NCI-H187 (cell line): ENCODE measurements around the gene TMEM255B.
"Not testable (repeated sequence)": the region's sequence is repeated elsewhere in the genome, so short reads cannot be mapped to it uniquely, and the experiment has no call there.

Experiments used
- DNase-seq, 2 experiments: peaks; one replicate each; lab custom pipeline; 2025; lab: John Stamatoyannopoulos, UW

The TMEM255B gene

DNA sequence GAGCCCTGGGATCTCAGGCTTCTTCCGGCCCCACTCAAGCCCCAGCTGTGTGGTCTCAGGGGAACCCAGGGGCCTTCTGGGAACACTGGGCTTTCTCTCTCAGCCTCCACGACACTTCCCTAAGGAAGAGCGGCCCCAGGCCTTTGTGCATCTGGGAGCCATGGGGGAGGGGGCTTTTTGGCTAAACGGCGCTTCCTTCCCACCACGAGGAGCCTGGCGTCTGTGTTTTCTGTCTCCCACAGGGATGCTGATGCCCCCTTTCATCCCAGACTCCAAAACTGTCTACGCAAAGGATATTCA, 24.2 kb upstream of the TMEM255B start:
- no peak for DNase-seq

DNA sequence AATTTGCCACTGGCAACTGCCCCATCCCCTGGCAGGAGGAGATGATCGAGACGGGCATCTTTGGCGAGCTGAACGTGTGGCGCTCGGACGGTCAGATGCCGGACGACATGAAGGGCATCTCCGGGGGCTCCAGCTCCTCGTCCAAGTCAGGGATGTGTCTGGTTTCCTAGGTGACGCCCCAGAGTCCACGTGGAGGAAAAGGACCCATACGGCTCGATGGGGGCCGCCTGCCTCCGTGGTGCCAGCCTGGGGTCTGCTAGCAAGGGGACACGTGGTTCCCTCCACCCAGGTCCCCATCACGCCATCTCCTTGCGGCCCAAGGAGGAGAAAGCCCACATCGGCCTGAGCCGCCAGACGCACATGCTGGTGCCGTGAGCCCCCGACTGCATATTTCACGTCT, 23.8 kb upstream of the TMEM255B start:
- DNase-seq = no peak

DNA sequence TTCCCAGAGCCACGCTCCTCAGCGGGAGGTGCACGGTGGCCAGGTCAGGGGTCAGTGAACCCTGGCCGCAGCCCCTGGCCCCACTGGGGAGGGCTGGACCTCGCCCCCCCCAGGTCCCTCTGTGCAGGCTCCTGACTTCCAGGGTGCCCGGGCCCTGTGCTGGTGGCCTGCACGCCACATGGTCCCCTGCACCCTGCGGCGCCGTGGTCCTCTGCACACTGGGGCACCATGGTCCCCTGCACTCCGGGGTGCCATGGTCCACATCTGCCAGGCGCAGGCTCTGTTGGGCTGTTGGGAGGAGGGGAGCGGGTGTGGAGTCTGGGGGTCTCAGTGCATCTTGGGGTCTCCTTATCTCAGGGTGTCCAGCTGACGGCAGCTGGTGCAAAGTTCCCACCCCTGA, 23.3 kb upstream of the TMEM255B start:
- no peak for DNase-seq

DNA sequence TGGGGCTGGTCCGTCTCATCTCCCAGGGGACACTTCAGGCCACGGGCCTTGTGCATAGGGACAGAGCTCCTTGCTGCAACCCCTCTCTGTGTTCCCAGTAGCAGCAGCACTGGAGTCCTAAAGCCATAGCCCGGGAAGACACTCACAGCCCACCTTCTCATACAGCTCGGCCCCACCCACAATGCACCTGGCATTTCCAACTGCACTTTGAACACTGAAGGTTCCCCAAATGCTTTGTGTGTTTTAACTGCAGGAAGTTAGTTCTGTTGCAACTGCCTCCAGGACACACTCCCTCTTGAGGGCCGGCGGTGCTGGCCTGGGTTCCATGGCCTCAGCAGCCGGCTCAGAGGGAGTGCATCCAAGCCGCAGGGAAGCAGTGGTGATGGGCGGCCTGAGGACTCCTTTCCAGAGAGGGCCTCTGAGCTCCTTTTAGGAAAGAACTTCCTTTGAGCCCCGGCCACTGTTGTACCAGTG, 22.7 kb upstream of the TMEM255B start:
- DNase-seq = no peak

DNA sequence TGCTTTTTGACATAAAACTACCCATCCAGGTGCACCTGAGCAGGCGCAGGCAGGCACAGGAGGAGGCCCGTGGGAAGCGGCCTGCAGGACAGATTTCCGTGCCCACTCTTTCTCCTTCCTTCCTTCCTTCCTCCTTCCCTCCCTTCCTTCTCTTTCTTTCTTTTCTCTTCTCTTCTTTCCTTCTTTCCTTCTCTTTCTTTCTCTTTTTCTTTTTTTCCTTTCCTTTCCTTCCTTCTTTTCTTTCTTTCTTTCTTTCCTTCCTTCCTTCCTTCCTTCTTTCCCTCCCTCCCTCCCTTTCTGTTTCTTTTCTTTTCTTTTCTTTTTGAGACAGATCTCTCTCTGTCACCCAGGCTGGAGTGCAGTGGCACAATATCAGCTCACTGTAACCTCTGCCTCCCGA, 21.2 kb upstream of the TMEM255B start:
- no peak for DNase-seq

DNA sequence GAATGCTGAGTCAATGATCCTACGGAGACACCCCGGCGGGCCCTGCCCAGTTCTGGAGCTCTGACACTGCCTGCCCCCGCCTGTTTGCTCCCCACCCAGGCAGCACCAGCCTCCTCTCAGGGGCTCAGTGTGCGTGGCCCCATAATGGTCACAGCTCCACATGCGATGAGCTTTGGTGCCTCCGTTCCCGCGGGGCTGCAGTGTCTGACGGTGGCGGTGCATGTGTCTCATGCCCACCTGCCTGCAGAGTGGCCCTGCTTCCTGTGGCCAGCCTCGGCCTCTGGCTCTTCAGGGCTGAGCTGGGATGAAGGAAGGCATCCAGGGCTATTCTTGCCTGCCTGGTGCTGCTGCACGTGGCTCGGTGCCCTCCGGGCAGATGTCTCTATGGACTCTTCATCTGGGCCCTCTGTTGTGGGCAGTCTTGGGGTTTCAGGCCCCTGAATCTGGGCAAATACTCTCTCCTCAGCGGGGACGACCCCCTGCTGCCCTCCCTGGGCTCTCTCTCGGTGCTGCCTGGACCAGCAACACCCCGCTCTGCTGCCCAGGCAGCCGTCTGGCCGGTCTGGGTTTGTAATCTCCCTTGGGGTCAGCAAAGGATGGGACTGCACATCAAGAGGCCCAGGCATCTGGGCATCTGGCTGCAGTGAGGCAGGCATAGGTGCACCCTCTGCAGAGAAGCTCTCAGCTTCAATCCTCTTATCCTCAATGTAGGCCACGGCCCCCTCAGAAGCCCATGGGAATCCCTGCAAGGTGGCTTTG, 19.3 kb upstream of the TMEM255B start:
- DNase-seq = no peak

DNA sequence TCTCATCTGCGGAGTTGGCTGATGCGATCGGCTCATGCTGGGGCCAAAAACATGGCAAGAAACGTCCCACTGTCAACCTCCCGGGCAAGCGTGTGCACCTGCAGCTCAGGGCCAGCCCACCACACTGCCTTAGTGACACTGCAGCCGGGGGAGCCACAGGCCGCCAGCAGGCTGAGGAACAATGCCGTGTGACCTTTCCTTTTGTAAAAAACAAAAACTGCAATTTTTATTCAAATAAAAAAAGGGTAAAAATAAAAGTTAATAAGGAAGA, 18.8 kb upstream of the TMEM255B start:
- DNase-seq = no peak

DNA sequence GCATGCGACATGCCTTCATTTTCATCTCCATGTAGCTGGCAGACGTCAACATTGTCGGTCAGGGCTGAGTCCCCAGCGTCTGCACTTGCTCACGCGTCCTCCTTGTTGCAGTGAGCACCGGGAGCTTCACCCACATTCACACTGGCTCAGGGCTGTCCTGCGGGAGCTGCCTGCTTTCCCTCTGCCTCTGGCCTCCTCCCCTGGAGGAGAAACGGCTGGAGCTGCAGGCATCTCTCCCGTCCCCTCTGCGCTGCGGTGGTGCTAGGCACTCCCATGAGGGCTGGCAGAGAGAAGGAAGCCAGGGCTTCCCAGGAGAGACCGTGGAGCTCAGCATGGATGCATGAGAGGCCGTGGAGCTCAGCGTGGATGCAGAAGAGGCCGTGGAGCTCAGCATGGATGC, 18.4 kb upstream of the TMEM255B start:
- DNase-seq = no peak

DNA sequence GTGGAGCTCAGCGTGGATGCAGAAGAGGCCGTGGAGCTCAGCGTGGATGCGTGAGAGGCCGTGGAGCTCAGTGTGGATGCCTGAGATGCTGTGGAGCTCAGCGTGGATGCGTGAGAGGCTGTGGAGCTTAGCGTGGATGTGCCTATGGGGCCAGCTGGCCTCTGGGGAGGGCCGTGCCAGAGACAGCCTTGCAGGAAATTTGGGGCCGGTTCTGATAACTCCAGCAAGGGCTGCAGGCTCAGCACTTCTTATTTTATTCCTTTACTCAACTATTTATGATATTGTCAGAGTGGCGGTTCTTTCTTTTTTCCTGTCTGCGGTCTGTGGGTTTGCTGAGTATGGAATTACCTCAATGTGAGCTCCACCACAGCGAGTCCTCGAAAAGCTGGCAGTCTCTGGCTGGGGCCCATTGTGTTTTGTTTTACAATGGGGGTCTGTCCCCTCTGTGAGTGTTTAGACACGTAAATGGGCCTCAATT, 17.8 kb upstream of the TMEM255B start:
- no peak for DNase-seq

DNA sequence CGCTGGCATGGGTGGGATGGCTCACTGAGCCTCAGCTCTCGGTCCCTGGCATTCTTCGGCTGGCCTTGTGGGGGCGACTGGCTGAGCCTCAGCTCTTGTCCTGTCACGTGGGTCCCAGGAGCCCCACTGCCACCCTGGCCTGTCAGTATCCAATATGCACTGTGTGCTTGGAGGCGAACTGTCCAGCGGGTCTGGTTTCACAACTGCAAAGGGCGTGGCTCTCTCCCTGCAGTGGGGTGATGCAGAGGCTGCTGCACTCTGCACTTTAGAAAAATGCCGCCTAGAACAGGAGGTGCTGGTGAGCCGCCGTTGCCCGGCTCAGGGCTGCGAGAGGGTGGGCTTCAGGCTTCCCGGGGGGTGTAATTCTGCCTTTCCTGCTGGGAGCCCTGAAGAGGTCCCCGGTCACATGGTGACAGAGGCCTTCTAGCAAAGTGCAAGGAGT, 17.0 kb upstream of the TMEM255B start:
- DNase-seq = peak in 1 of 2 experiments; percentile 64

DNA sequence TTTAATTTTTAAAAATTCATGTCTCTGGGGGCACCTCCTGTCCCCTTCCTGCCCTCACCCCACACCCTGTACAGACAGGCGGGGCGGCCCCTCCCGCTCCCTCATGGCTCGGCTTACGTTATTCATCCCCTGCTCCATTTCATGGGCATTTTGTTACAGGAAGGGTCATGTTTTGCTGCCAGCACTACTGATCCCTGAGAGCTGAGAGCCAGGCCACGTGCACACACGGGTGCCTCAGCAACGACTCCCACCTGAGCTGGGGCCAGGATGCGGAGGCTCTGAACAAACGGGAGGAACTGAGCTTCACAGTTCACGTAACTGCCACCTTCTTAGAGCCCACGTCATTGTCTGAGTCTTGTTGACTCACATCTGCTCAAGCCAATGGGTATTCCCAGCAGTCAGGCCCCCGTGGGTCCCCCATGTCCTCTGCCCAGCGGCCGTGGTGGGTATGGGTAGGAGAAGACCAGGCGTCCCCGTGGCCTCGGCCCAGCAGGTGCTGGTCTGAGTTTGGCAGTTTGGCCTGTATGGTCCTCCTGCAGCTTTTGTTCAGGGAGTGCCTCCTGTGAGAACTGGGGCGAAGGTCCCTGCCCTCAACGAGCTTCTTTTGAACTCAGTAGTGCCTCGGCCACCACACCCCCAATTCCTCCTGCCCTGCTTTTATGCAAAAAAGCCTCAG, 16.4 kb upstream of the TMEM255B start:
- DNase-seq = no peak

DNA sequence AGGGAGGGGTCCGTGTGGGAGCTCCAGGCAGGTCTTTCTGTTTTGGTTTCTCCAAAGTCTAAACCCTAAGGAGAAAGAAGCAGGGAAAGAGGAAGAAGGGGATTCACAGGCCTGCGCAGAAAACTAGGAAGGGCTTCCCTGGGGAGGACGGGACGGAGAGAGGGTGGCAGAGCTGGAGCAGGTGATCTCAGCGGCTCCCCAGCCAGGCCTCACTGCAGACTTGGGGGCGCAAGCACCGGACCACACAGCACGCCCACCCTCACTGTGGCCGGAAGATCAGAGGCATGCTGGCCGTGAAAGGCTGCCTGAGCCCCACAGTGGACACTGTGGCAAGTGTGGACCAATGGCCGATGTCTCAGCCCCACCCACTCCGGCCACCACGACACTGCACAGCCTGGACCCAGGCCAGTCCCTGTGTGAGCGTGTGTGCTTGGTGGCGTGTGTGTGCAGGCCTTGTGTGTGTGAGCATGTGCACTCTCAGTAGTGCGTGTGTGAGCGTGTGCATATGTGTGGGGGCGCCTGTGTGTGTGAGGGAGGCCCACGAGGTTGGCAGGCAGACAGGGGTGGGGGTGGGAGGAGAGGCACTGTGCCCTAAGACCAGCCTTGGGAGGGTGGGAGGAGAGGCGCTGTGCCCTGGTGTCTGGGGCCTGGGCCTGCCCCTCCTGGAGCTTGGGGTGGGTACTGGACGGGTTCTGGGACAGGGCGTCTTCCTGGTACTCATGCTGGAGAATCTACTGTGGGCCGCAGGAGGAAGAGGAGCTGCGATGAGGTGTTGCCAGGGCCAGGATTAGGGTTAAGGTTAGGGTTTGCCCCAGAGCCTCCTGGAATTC, 15.4 kb upstream of the TMEM255B start:
- DNase-seq = no peak

DNA sequence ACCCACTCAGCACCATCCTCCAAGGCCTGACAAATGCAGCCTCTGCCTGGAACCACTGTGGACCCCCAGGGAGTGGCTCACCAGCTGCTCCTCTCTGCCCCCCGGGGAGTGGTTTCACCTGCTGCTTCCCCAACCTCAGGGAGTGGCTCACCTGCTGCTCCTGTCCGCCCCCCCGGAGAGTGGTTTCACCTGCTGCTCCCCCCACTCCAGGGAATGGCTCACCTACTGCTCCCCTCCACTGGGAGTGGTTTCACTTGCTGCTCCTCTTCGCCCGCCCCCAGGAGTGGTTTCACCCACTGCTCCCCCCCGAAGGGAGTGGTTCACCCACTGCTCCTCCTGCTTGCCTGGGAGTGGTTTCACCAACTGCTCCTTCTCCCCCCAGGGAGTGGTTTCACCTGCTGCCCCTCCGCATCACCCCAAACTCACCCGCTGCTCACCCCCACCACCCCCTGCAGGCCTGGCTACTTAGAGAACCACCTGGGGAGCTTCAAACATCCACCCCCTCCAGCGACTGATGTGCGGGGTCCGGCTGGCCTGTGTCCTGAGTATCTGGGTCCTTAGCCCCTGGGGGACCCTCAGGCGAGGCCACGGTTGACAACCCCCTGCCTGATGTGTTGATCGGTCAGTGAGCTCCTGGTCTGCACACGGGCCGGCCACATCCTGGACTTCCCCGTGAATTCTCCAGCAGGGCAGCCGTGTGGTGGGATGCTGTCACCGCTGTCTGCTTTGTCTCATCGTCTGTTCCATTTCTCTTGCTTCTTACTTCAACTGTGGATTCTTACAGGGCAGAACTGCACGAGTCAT, 14.6 kb upstream of the TMEM255B start:
- peak; percentile 81 to 91 for DNase-seq

DNA sequence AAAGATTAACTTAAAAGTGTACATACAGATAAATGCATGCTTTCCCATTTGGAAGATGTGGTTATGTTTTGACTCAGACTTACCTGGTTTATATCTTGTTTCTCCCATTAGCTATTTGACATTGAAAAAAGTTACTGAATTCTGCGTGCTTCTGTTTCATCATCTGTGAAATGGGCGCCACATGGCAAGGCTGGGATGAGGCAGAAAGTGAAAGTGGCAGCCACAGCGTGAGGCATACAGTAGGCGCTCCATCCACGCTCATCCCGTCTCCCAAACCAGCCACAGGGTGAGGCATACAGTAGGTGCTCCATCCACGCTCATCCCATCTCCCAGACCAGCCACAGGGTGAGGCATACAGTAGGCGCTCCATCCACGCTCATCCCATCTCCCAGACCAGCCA, 14.0 kb upstream of the TMEM255B start:
- no peak for DNase-seq

DNA sequence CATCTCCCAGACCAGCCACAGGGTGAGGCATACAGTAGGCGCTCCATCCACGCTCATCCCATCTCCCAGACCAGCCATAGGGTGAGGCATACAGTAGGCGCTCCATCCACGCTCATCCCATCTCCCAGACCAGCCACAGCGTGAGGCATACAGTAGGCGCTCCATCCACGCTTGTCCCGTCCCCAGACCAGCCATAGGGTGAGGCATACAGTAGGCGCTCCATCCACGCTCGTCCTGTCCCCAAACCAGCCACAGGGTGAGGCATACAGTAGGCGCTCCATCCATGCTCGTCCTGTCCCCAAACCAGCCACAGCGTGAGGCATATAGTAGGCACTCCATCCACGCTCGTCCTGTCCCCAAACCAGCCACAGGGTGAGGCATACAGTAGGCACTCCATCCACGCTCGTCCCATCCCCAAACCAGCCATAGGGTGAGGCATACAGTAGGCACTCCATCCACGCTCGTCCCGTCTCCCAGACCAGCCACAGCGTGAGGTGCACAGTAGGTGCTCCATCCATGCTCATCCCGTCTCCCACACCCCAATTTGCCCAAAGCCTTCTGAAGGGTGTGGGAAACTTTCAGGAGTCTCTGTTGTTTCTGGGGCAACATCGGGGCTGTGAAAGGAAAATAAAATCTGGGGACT, 13.4 kb upstream of the TMEM255B start:
- not testable (repeated sequence) for DNase-seq

DNA sequence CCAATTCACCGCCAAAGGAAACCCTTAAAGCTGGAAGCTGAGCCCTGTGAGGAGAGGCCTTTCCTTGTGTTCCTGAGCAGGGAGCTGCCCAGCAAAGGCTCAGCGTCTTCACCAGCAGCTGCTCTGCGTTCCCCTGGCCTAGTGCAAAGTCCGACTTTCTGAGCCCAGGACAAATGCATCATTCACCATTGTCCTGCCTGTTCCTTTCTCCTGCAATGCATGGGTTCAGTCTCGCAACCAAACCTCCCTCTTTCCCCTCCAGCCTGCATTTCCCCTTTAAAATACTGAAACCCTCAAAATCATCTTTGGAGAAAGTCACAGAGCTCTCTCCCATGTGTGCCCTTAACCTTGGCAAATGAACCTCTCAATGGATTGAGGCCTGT, 12.9 kb upstream of the TMEM255B start:
- no peak for DNase-seq

DNA sequence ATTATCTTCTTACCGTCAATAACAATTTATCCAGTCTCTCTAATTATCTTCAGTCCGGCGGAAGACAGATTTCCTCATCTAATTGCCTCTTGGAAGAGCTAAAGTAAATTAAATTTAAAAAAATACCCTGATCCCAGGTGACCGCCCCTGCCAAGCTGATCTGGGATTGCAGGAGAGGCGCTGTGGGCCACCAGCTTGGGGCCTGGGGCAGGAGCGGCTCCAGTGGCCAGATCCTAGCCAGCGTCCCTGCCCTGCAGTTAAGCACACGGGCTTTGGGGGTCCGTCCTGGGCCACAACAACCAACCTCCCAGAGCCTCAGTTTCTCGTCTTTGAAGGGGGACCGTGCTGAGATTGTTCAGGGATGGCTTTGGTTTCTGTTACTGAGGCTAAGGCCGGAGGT, 12.4 kb upstream of the TMEM255B start:
- DNase-seq = no peak

DNA sequence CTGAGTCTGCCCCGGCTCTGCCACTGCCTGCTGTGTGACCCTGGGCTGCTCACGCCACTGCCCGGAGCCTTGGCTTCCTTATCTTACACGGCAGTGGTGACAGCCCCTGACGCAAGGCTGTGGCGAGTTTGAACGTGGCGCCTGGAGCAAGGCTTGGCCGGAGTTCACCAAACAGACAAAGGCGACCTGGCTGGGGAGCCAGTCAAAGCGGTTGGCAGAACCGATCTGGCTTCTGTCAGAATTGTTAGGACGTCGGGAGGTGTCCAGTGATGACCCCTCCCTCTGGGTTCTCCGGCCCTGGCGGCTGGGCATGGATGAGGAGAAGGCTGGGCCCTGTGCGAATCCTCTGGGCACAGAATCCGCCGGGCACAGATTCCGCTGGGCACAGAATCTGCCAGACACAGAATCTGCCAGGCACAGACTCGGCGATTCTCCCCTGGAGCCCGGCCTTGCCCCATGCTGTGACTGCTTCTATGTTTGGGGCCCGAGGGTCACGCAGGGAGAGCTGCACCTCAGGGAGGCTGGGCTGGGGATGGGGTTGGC, 11.7 kb upstream of the TMEM255B start:
- no peak for DNase-seq

DNA sequence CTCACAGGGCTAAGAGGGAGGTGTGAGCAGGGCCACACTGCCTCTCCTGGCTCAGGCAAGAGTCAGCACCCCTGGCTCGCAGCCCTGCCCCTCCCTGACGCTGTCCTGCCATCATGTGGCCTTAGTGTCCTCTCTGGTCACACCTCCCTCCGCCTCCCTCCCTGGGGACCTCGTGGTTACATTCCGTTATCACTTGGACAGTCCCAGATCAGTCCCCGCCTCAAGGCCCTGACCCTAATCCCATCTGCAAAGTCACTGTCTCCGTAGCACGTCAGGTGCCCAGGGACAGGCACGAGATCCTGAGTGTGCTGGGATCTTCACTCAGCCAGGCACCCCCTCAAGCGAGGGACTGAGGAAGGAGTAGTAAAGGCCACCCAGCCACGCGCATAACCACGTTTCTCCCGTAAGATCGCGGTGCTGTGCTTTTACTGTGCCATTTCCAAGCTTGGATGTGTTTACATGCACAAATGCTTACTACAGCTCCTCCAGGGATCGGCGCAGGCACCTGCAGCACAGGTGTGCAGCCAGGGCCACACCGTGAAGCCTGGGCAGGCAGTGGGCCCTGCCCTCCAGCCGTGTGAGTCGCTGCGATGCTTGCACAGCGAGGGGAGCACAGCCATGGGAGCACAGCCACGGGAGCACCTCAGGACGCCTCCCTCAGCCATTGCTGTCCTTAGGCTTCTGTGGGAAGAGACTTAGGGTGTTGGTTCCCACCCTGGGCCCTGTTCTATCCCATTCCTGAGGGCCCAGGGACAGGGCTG, 10.7 kb upstream of the TMEM255B start:
- no peak for DNase-seq

DNA sequence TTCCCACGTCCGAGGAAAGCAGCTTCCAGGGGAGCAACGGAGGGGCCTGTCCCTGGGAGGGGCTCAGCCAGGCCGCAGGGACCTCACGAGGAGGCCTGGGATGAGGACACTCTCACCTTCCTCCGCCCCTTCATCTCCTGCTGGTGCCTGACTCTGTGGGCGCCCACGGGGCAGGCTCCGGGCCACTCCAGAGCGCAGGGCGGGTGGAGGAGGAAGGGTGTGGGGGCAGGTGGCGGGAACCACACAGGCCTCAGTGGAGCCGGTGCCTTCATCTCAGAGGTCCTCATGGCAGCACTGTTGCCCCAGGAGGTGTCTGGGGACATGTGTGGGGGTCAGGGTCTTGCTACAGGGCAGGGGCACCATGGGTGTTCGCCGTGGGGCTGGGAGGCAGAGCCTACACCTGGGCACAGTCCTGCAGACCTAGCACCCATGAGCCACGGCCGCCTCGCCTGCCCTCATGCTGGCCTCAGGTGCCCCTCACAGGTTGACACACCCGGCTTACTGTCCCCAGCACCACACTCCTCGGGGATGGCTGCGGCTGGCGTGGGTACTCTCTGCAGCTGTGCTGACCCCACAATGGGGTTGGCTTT, 10.1 kb upstream of the TMEM255B start:
- DNase-seq = no peak
